Retinal pigment epithelial cell (primary cell): Measurements from ENCODE around the gene HEATR9.

Experiments
- DNase-seq: peaks from one replicate; pipeline ENCODE4 v3.0.0-alpha.2; 2010; ENCODE audit warnings: low read depth
- H3K4me3 ChIP-seq: 2 replicates; pipeline ENCODE4 v1.5.1; 2011; ENCODE audit warnings: mild to moderate bottlenecking, low read length, control low read depth, moderate library complexity
- TF ChIP-seq, protein P1 (sequence below): conservative IDR thresholded peaks from 2 replicates; pipeline ENCODE4 v1.5.1; 2011; ENCODE audit warnings: low read depth, low read length, control low read depth, inconsistent platforms

HEATR9 gene, protein sequence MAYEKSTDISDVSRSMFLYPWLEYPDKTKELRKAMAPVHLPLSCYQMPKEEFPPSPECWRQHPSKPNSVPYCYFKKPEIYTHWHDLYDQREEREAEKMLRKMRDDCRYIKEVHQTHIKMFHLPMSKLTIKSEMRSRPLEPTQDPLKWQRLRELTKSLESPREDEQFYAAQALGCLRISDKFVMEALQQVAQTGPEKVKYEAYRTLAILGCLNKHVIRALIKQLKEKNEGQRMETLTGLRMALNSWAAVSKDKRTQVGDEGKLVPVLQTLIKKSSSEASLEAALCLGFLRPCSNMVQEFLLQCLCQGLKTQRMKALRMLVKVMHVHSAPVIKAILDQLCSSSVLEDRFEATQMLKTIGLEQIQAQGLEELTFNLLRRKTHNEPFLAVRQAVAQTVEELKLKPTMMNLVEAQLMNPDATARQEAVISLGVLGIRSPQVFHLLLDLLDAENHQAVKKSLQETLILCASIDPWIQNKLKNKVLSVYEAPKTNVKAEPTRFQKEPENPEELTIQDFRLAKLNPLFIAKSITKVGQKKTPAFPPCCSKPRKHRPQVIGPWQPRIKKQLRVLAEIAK

DNA sequence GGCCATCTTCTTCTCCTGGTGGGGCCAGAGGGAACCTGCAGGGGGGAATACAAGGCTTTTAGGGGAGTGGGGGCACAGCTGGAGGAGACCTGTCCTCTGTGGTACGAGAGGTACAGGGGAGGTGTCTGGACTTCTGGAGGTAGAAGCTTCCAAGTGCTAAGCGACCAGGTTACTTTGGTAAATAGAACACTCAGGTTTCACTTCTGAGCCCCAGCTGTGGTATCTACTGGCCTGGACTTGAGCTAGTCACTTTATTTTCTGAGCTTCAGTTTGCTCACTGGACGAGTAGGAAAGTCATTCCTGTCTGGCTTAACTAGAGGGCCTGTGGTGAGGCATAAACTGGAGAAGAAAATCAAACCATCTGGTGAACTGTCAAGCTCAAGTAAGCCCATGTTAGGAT is at the start of gene HEATR9:
HEATR9 (minus strand) TSS at position 155 of the 400 bp plus-strand sequence; CDS start at position 6, 149 bp downstream.
- TF ChIP-seq, protein P1, sequence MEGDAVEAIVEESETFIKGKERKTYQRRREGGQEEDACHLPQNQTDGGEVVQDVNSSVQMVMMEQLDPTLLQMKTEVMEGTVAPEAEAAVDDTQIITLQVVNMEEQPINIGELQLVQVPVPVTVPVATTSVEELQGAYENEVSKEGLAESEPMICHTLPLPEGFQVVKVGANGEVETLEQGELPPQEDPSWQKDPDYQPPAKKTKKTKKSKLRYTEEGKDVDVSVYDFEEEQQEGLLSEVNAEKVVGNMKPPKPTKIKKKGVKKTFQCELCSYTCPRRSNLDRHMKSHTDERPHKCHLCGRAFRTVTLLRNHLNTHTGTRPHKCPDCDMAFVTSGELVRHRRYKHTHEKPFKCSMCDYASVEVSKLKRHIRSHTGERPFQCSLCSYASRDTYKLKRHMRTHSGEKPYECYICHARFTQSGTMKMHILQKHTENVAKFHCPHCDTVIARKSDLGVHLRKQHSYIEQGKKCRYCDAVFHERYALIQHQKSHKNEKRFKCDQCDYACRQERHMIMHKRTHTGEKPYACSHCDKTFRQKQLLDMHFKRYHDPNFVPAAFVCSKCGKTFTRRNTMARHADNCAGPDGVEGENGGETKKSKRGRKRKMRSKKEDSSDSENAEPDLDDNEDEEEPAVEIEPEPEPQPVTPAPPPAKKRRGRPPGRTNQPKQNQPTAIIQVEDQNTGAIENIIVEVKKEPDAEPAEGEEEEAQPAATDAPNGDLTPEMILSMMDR = no peak
- no peak within 1 kb of the TSS for H3K4me3 ChIP-seq
- DNase-seq = no peak

DNA sequence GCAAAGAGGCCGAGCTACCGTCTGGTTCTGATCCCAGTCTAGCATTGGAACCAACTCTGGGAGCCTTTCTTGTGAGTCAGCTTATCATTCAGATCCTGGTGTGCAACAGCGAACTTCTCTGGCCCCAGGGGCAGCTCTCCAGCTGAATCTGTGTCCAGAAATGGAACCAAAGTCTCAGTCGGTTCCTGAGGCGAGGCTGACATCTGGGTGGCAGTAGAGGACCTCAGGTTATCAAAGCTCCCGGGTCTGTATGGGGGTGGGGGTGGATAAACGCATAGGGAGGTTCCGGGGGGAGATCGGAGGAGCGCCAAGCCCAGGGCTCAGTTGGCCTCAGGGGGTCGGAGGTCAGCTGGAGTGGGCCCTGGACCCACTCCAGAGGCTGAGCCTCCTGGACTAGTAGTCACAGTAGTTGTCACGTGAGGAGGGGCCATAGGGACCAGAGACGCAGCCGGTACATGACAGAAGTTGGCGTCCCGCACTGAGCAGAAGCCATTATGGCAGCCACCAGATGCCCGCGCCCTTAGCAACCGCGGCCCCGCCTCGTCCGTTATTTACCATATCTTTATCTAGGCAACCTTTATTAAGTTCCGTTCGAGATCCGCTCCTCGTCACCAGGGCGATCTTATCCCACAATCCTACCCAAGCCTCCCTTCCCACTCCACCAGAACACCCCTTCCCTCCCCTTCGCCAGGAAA is 49.0 kb upstream of the HEATR9 start:
- H3K4me3 ChIP-seq = no peak overlapping the region
- no peak for DNase-seq
- TF ChIP-seq, protein P1 = no peak

- TF ChIP-seq, protein P1 = no peak
- DNase-seq = peak; percentile 24
- H3K4me3 ChIP-seq = no peak overlapping the region
These were observed 46.7 kb upstream of the HEATR9 start for GRCh38 chr17:35915153-35915964.

- DNase-seq = no peak
- TF ChIP-seq, protein P1 = no peak
- H3K4me3 ChIP-seq = no peak overlapping the region
These were observed 45.7 kb upstream of the HEATR9 start for GRCh38 chr17:35914354-35914753.

GRCh38 chr17:35913609-35914008 is 44.9 kb upstream of the HEATR9 start:
- DNase-seq = no peak
- H3K4me3 ChIP-seq = no peak overlapping the region
- TF ChIP-seq, protein P1 = no peak

GRCh38 chr17:35912942-35913341 is 44.3 kb upstream of the HEATR9 start:
- TF ChIP-seq, protein P1 = no peak
- H3K4me3 ChIP-seq = no peak overlapping the region
- no peak for DNase-seq
